SH-SY5Y (cell line): ENCODE measurements around the gene DNAJB9.

Experiments
- GATA2 ChIP-seq: IDR thresholded peaks from 2 replicates; pipeline ENCODE4 v1.6.1; 2011; ENCODE audit warnings: mild to moderate bottlenecking, low read depth, low read length
- GATA3 ChIP-seq: IDR thresholded peaks from 2 replicates; pipeline ENCODE4 v1.6.1; 2011; ENCODE audit warnings: low read depth, mild to moderate bottlenecking, low read length, moderate library complexity

- TF ChIP-seq GATA3 (no peak), GATA2 (no peak)
Observed at GRCh38 chr7:108533712-108534111, 36.0 kb upstream of the DNAJB9 start.
